ENCODE data around the gene TEK. TPM values are rescaled to one million over a fixed set of nuclear protein-coding genes. Genes with fewer than 3 reads are reported as not detected.

Gene TEK
- total and polyA plus RNA-seq, 9 of the 15 experiments (the other 6 are each of a cell fraction or from before 2014, with no cell fraction given): 0.03 to 0.13 (median 0.06) TPM

DNA sequence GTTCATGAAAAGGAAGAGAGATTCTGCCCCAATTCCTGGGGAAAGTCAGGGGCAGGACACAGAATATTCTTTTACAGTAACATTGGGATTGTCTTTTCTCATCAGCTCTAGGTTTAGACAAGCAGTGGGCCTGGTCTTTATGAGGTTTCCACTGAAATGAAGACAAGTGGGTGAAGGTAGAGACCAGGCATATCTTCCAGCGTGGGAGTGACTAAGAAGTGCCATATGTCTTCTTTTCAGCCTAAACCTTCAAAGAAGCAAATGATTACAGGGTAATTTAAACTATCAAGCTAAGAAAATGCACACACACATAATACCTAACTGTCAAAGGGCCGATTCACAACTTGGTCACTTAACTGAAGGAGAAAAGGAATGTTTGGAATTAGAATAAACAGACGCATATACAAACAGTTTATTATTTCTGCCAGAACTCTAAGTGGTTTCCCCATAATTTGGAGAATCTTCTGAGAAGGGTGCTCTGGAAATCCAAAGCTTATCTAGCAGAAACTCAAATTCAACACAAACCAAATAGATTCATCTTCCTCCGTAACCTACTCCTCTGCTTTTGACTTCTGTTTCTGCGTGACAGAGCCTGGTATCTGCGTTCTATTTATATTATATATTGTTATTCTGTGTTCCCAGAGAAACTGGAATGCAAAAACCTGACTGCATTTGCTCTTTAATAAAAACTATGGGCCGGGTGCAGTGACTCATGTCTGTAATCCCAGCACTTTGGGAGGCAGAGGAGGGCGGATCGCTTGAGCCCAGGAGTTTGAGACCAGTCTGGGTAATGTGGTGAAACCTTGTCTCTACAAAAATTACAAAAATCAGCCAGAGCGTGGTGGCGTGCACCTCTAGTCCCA, 22.0 kb upstream of the TEK start:
- no peaks in the 10 kb centered on the region for H3K9me3 ChIP-seq (replicated peaks; ENCODE audit: control insufficient read depth, insufficient read depth, low read depth, low read length)
- H4K20me1 ChIP-seq (replicated peaks; ENCODE audit: control insufficient read depth, insufficient read depth, low read length): no peaks in the 10 kb centered on the region
- no peaks in the 10 kb centered on the region for H3K36me3 ChIP-seq (ENCODE audit: control insufficient read depth, insufficient read depth, low read length)
- no peak overlapping the region for H2AFZ ChIP-seq (ENCODE audit: low read depth, low read length)
- H3K4me3 ChIP-seq: no peak overlapping the region
- no peaks in the 10 kb centered on the region; a peak in 1 of 5 replicates for H3K4me1 ChIP-seq (replicated peaks in 1 of 2; ENCODE audit: control insufficient read depth in 2 of 2, insufficient read depth in 2 of 2, low read length in 2 of 2)
- TF ChIP-seq ARHGAP35 (IDR thresholded peaks at IDR 0.05; ENCODE audit: partially characterized antibody) (no peak), SMARCE1 (IDR thresholded peaks at IDR 0.05) (no peak), SETDB1 (IDR thresholded peaks at IDR 0.05; ENCODE audit: low read length) (no peak), POU5F1 (IDR thresholded peaks at IDR 0.05; ENCODE audit: borderline replicate concordance, low read depth, low read length, partially characterized antibody) (no peak), ZSCAN32 (CRISPR knock-in tag; IDR thresholded peaks at IDR 0.05) (no peak), TGIF2 (CRISPR knock-in tag; IDR thresholded peaks at IDR 0.05) (no peak)
- TF ChIP-seq, protein P1, sequence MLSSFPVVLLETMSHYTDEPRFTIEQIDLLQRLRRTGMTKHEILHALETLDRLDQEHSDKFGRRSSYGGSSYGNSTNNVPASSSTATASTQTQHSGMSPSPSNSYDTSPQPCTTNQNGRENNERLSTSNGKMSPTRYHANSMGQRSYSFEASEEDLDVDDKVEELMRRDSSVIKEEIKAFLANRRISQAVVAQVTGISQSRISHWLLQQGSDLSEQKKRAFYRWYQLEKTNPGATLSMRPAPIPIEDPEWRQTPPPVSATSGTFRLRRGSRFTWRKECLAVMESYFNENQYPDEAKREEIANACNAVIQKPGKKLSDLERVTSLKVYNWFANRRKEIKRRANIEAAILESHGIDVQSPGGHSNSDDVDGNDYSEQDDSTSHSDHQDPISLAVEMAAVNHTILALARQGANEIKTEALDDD (IDR thresholded peaks at IDR 0.05): no peak
- 7% methylated on average over 8 of the region's 11 CpGs for WGBS (ENCODE audit: insufficient coverage, low coverage, missing lambda C conversion rate)
- BruUV-seq (replicated peaks): no TSS peak
- no peaks in the 10 kb centered on the region for H3K79me2 ChIP-seq (ENCODE audit: control insufficient read depth, insufficient read depth, low read length)
- H3K27me3 ChIP-seq (ENCODE audit: control insufficient read depth in 2 of 2, insufficient read depth in 2 of 2, low read length in 2 of 2): no peaks in the 10 kb centered on the region
- in situ Hi-C loops (cut with MboI): no loop called here
- H3K4me2 ChIP-seq (ENCODE audit: insufficient read depth, low read length): no peak overlapping the region
- FAIRE-seq (no peak), ATAC-seq (no peak), DNase-seq (ENCODE audit: extremely low read depth in 1 of 4, low spot score in 3 of 4) (no peak)
- no peak overlapping the region for H3K9ac ChIP-seq (ENCODE audit: insufficient read depth in 1 of 2, low read depth in 2 of 2, low read length in 2 of 2)
- intact Hi-C loops (cut with micrococcal nuclease): no loop called here
- H3K9me1 ChIP-seq (ENCODE audit: control insufficient read depth, insufficient read depth, low read length): no peaks in the 10 kb centered on the region
- CTCF ChIA-PET (ENCODE audit: low intra/inter-chr PET ratio): no interaction called here
- no peak overlapping the region for H3K27ac ChIP-seq (ENCODE audit: extremely low read depth, low read depth, low read length)
- POLR2A ChIA-PET: no interaction called here
